Stimulated activated naive CD4-positive, alpha-beta T cell treated with Interleukin-2 at 50 U/mL for 16 hours (primary cell): ENCODE measurements around the gene INS.
"Not testable (repeated sequence)": the region's sequence is repeated elsewhere in the genome, so short reads cannot be mapped to it uniquely, and the experiment has no call there.

ENCODE experiments used
- DNase-seq: peaks from one replicate; lab custom pipeline; 2025; lab: John Stamatoyannopoulos, UW

Gene INS

GRCh38 chr11:2131371-2132236 lies 29.4 kb downstream of the INS start:
- no peak for DNase-seq

DNA sequence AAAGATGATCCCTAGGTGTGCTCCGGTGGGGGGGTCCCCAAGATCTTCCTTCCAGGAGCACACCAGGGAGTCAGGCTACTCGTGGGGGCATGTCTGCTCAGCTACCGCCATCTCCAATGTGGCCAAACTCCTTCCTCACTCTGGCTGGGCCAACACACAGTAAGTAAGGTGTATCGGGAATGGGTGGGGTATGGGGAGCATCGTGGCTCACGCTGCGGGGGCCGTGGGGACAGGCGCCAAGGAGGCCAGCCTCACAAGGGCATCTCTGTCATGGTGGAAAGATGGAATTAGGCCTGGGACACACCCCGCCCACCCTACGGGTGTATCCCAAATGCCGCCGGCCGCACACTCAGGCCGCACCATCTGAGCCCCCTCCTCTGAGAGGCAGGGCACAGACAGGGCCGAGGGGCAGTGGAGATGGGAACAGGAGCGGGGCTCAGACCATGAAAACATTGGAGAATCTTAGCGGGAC lies 30.1 kb downstream of the INS start:
- no peak for DNase-seq

DNA sequence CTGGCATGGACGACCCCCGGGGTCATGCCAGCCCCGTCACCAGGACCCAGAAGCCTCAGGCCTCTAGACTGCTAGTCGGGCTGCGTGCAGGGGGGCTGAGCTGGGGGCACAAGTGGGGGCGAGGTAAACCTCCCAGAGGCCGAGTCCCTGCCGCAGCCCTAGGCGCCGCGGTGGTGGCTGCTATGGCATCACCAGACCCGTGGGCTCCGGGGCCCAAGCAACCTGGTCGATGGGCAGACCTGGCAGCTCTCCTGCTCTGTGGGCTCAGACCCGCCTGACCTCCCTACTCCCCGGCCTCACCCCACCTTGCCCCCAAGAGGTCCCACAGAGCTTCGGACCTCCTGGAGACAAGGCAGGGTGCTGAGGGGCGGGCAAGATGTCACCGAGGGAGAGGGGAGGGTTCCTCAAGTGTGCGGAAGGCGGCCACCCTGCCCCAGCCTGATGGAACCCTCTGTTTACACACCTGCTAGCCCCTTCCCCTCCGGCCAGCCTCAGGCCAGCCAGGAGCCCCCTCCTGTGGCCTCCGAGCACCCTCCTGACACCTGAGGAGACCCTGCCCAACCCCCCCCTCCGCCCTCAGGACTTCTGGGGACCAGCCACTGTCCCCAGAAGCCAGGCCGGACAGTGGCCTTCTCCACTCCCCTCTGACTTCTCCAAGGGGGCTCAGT lies 31.2 kb downstream of the INS start:
- no peak for DNase-seq

- DNase-seq: no peak
These were observed 31.7 kb downstream of the INS start for GRCh38 chr11:2129308-2129698.

DNA sequence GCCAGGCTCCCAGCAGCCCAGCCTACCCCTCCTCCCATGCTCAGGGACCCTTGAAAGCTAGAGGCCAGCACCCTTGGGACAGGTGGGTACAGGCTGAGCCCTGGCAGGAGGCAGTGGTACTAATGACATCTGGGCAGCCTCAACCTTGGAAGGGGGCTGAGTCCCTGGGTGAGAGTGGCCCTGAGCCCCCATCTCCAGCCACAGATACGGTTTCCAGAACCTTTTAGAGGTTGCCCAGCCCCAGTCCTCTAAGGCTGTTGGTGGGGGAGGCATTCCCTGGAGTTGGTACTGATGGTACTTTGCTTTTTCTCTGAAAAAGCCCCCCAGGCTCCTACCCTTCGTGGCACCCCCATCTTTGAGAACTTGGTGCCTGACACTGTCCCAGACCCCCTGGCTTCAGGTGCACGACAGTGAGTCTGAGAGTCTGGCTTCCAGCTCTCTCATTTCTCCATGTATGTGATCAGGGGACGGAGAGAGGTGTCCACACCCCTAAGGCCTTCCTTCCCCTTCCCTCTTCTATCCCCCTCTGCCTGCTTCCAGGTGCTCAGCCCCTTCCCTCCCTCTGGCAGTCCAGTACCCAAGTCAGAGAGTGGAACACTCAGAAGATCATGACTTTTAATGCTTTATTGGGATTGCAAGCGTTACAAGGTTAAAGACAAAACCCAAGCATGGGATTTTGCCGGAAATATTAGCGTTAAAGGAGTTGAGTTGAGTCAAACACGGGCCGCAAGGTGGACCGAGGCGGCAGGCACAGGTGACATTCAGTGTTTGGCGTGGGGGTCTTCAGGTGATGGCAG lies 32.3 kb downstream of the INS start:
- no peak for DNase-seq

GRCh38 chr11:2128130-2128510 lies 32.9 kb downstream of the INS start:
- DNase-seq: no peak

- no peak for DNase-seq
These were observed 33.4 kb downstream of the INS start for GRCh38 chr11:2127482-2128129.

DNA sequence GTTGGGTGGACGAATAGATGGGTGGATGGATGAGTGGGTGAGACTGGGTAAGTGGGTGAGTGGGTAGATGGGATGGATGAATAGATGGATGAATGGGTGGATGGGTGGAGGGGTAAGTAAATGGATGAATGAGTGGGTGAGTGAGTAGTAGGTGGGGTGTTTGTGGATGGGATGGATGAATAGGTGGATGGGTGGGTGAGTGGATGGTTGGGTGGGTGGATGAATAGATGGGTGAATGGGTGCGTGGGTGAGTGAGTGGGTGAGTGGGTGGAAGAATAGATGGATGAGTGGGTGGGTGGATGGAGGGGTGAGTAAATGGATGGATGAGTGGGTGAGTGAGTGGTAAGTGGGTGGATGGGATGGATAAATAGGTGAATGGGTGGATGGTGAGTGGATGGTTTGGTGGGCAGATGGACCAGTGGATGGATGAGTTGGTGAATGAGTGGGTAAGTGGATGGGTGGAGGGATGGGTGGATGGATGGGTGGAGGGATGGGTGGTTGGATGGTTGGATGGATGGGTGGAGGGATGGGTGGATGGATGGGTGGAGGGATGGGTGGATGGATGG lies 34.4 kb downstream of the INS start:
- no peak for DNase-seq

DNA sequence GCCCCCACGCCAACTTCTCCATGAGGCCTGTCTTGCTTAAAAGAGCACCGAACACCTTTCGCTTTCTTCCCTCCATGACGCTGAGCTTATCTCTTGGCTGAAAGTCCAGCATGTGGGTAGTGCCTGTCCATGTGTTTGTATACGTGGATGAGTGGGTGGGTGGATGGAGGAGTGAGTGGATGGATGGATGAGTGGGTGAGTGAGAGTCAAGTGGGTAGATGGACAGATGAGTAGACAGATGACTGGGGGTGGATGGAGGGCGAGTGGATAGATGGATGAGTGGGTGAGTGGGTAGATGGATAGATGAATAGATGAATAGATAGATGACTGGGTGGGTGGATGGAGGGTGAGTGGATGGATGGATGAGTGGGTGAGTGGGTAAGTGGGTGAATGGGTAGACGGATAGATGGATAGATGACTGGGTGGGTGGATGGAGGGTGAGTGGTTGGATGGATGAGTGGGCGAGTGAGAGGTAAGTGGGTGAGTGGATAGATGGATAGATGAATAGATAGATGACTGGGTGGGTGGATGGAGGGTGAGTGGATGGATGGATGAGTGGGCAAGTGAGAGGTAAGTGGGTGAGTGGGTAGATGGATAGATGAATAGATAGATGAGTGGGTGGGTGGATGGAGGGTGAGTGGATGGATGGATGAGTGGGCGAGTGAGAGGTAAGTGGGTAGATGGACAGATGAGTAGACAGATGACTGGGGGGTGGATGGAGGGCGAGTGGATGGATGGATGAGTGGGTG lies 36.1 kb downstream of the INS start:
- not testable (repeated sequence) for DNase-seq

GRCh38 chr11:2123628-2123960 lies 37.4 kb downstream of the INS start:
- no peak for DNase-seq

DNA sequence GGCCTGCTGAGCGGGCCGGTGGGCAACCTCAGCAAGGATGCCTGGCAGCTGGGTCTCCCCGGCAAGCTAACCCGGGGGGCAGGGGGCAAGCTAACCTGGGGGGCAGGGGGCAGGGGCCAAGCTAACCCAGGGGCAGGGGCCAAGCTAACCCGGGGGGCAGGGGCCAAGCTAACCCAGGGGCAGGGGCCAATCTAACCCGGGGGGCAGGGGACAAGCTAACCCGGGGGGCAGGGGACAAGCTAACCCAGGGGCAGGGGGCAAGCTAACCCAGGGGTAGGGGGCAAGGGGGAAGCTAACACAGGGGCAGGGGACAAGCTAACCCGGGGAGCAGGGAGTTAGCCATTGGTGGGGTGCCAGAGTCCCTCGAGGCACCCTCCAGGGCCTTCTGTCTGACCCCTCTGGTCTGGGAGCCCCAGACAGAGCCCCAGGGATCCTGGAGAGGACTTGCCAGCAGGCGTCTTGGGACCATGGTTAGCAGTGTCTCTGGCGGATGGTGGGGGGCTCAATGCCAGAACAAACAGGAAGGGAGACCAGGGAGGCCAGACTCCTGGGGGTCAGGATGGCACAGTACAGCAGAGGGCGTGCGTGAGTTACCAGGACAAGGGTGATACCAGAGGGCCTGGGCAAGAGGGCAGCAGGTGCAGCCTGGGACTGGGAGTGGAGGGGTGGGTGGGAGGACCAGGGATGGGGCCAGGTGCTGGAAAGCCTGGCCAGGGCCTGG lies 37.9 kb downstream of the INS start:
- no peak for DNase-seq

DNA sequence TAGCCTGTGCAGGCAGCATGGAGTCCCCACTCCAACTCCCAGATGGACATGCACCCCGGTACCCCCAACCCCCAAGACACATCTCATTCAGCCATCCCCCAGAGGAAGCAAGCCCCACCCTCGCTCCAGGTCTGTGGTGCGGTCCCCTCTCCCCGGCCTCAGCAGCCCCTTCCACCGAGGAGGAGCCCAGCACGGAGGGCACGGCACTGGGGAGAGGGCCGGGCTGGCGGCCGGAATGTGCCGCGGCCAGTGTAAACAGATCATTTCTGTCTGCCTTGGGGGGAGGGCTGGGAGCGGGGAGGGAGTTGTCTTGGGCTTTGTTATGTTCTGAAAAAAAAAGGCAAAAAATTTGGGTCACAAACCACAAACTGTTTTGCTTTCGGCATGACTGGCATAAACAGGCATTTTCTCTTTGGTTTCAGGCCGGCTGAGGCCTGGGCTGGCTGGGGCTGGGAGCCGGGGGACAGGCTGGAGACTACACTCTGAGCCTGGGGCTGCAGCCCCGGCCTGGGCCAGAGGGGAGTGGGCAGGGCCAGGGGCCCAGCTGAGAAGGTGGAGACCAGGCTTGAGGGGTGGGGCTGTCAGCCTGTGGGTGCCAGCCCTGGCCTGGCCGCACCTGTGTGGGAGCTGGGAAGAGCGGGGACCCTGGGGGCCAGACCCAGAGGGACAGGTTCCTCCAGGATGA lies 38.6 kb downstream of the INS start:
- no peak for DNase-seq

- DNase-seq: no peak
These were observed 39.5 kb downstream of the INS start for GRCh38 chr11:2121227-2122130.

GRCh38 chr11:2120359-2121100 lies 40.5 kb downstream of the INS start:
- no peak for DNase-seq

DNA sequence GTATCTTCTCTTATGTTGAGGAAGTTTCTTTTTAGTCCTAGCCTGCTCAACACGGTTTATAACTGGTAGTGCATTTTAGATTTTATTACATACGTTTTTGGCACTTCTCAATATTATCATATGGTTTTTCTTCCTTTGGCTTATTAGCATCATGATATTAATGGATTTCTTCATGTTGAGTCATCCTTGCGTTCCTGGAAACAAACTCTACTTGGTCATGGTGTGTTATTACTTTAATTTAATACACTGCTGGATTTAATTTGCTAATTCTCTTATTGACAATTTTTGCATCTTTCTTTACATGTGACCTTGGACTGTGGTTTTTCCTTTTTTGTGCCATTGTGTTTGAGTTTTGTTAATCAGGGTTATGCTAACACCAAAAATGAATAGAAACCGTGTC lies 42.3 kb downstream of the INS start:
- DNase-seq: no peak

DNA sequence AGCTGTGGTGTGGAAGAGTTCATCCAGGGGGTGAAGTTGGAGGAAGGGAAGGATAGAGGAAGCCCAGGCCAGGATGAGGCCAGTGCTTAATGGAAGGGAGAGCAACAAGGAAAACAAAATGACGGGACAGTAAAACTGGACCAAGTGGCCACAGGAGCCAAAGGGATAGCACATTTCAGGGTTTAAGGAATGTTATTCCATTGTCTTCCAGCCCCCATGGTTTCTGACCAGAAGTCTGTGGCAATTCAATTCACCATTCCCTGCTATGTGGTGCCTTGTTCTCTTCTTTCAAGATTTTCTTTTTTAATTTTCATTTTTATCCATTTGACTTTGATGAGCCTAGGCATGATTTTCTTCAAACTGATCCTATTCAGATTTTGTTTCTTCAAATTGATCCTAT lies 44.3 kb downstream of the INS start:
- no peak for DNase-seq

DNA sequence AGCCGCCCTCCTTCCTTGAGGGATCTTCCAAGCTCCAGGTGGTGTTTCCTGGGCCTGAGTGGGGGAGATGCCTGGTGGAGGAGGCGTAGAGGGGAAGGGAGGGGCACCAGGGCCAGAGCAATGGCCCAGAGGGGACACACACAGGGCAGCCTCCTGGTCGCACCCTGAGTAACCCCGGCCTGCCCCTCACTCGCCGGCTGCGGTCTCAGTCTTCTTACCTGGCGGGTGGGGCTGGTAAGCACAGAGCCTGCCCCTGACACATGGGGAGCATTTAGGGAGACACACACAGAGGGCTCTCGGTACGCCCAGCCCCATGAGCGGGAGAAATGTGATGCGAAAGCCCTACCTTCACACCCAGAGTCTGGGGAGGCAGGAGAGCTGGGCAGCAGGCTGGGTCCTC lies 45.7 kb downstream of the INS start:
- no peak for DNase-seq
